Activated CD4-positive, alpha-beta memory T cell treated with anti-CD3 and anti-CD28 coated beads, Interleukin-2, amount 10 ng/mL, durations not matched to agents 7 days and 5 days (primary cell): ENCODE measurements around the gene ALPG. TPM values are rescaled to one million over a fixed set of nuclear protein-coding genes. Genes with fewer than 3 reads are reported as not detected.
"Not testable (repeated sequence)": the region's sequence is repeated elsewhere in the genome, so short reads cannot be mapped to it uniquely, and the experiment has no call there.

ENCODE experiments used
- CTCF ChIA-PET: fragments of 350-600 bp; sonication (Branson Sonifier 250); formaldehyde crosslinking; loops from one replicate; lab custom pipeline; 2021; ENCODE audit warnings: antibody characterized with exemption, inconsistent platforms; lab: Charles Lee
- POLR2A ChIA-PET: fragments of 350-600 bp; sonication (Branson Sonifier 250); formaldehyde crosslinking; loops from one replicate; lab custom pipeline; 2021; ENCODE audit warnings: antibody characterized with exemption; lab: Charles Lee
- DNase-seq: peaks from one replicate; pipeline ENCODE4 v3.0.0-alpha.2; 2020
- H3K27ac Mint-ChIP-seq: one replicate; pipeline ENCODE4 v1.8.0; 2021; ENCODE audit warnings: mild to moderate bottlenecking, mixed read lengths
- H3K27me3 Mint-ChIP-seq: one replicate; pipeline ENCODE4 v1.8.0; 2021; ENCODE audit warnings: mixed read lengths
- H3K36me3 Mint-ChIP-seq: one replicate; pipeline ENCODE4 v1.8.0; 2021; ENCODE audit warnings: low read depth, mixed read lengths
- H3K4me1 Mint-ChIP-seq: one replicate; pipeline ENCODE4 v1.8.0; 2021; ENCODE audit warnings: mixed read lengths
- H3K4me3 Mint-ChIP-seq: one replicate; pipeline ENCODE4 v1.8.0; 2021; ENCODE audit warnings: mild to moderate bottlenecking, mixed read lengths
- H3K9me3 Mint-ChIP-seq: one replicate; pipeline ENCODE4 v1.8.0; 2021; ENCODE audit warnings: mixed read lengths
- total RNA-seq, 2 experiments: library from RNA; stranded (reverse); gene quantifications; one replicate each; pipeline ENCODE4 v1.2.3, GENCODE V29; 2021

The ALPG gene
- total RNA-seq, 2 experiments from 2014 or later = not detected

DNA sequence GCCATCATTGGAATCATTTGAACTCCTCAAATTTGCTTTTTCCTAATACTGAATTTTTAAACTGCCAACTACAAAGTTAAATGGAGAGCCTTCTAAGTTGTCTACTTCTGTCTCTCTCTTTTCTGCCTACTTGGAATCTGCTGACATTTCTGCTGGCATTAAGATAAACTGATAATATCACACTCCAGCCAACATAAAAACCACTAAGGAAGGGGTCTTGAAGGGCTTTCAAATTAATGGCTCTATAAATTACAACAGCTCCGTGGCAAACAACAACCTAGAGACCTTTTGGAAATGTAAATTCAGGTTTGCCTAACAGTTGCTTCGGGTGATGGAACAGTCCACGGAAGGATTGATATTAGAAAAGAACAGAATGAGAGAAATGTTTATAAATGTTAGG lies 16.0 kb upstream of the ALPG start:
- Mint-ChIP-seq H3K27ac (no peak overlapping the region), H3K27me3 (peaks cover 47% of the 10 kb centered on the region), H3K4me1 (no peaks in the 10 kb centered on the region), H3K4me3 (no peak overlapping the region), H3K36me3 (no peaks in the 10 kb centered on the region), H3K9me3 (no peaks in the 10 kb centered on the region)
- no peak for DNase-seq
- CTCF ChIA-PET = interaction anchor here (1.4 kb wide), 1 partner anchor 489 kb away, joined by 3 read pairs; no protein-coding TSS in a partner anchor
- POLR2A ChIA-PET = no interaction called here

GRCh38 chr2:232393556-232393955 lies 13.1 kb upstream of the ALPG start:
- Mint-ChIP-seq H3K4me1 (no peaks in the 10 kb centered on the region), H3K4me3 (no peak overlapping the region), H3K27ac (no peak overlapping the region), H3K27me3 (peaks cover 39% of the 10 kb centered on the region), H3K9me3 (no peaks in the 10 kb centered on the region), H3K36me3 (no peaks in the 10 kb centered on the region)
- ChIA-PET CTCF (no interaction called here), POLR2A (no interaction called here)
- DNase-seq = no peak

DNA sequence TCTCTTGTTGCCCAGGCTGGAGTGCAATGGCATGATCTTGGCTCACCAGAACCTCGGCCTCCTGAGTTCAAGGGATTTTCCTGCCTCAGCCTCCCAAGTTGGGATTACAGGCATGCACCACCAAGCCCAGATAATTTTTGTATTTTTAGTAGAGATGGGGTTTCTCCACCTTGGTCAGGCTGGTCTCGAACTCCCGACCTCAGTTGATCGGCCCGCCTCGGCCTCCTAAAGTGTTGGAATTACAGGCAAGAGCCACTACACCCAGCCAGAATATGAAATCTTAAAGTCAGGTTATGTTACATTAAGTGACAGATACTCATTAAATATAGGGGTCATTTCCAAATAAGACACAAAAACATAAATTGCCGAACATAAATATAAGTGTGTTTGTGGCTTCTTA lies 12.2 kb upstream of the ALPG start:
- not testable (repeated sequence) for H3K27ac Mint-ChIP-seq

DNA sequence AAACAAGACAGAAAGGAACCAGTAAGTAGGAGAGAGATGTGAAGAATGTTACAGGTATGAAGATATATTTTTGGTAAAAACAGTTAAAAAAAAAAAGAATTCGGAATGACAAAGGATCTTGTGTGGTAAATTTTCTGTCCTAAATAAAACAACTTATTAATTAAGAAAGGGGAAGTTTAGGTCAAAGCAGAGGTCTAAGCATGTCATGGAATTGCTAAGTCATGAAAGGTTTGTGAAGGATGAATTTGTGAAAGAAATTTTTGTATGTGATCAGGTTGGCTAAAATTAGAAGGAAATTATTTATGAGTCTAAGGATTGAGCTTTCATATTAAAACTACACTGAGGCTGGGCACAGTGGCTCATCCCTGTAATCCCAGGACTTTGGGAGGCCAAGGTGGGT lies 11.1 kb upstream of the ALPG start:
- CTCF ChIA-PET = no interaction called here
- POLR2A ChIA-PET = no interaction called here
- Mint-ChIP-seq H3K27me3 (peaks cover 37% of the 10 kb centered on the region), H3K4me3 (no peak overlapping the region), H3K4me1 (no peaks in the 10 kb centered on the region), H3K9me3 (no peaks in the 10 kb centered on the region), H3K27ac (no peak overlapping the region), H3K36me3 (no peaks in the 10 kb centered on the region)
- DNase-seq = no peak

More for the DNA sequence above, 12.2 kb upstream of the ALPG start:
- H3K4me3 Mint-ChIP-seq, H3K36me3 Mint-ChIP-seq, CTCF ChIA-PET, H3K4me1 Mint-ChIP-seq, POLR2A ChIA-PET, DNase-seq, H3K9me3 Mint-ChIP-seq: not testable (repeated sequence)
- peaks cover 40% of the 10 kb centered on the region for H3K27me3 Mint-ChIP-seq

DNA sequence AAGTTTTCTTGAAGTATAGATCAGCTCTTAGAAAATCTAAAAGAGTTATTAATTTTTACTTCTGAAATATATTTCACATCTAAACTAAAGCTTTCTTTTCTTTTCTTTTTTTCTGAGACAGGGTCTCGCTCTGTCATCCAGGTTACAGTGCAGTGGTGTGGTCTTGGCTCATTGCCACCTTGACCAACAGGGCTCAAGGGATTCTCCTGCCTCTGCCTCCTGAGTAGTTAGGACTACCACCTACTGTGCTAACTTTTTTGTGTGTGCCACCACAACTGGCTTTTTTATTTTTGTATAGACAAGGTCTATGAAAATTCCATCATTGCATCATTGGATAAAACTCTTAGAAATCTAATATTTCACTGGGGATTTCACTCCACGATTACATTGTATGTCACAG lies 10.0 kb upstream of the ALPG start:
- Mint-ChIP-seq H3K27ac (no peak overlapping the region), H3K4me1 (no peaks in the 10 kb centered on the region), H3K36me3 (no peaks in the 10 kb centered on the region), H3K4me3 (no peak overlapping the region), H3K27me3 (peaks cover 32% of the 10 kb centered on the region), H3K9me3 (no peaks in the 10 kb centered on the region)
- ChIA-PET POLR2A (interaction anchor here (0.6 kb wide), 1 partner anchor 271 kb away, joined by 3 read pairs; no protein-coding TSS in a partner anchor), CTCF (interaction anchor here (0.6 kb wide), 1 partner anchor 739 kb away, joined by 3 read pairs; no protein-coding TSS in a partner anchor)
- no peak for DNase-seq

- ChIA-PET POLR2A (no interaction called here), CTCF (interaction anchor here (0.7 kb wide), 1 partner anchor 13 kb away, joined by 5 read pairs; no protein-coding TSS in a partner anchor)
- no peak for DNase-seq
- H3K27me3 Mint-ChIP-seq = peaks cover 33% of the 10 kb centered on the region
- no peak overlapping the region for H3K27ac Mint-ChIP-seq
- no peaks in the 10 kb centered on the region for H3K36me3 Mint-ChIP-seq
- H3K4me1 Mint-ChIP-seq = no peaks in the 10 kb centered on the region
- H3K4me3 Mint-ChIP-seq = no peak overlapping the region
- no peaks in the 10 kb centered on the region for H3K9me3 Mint-ChIP-seq
Measured at GRCh38 chr2:232398293-232399034, 8.2 kb upstream of the ALPG start.

GRCh38 chr2:232400256-232401015 lies 6.2 kb upstream of the ALPG start:
- no peaks in the 10 kb centered on the region for H3K4me1 Mint-ChIP-seq
- POLR2A ChIA-PET = no interaction called here

DNA sequence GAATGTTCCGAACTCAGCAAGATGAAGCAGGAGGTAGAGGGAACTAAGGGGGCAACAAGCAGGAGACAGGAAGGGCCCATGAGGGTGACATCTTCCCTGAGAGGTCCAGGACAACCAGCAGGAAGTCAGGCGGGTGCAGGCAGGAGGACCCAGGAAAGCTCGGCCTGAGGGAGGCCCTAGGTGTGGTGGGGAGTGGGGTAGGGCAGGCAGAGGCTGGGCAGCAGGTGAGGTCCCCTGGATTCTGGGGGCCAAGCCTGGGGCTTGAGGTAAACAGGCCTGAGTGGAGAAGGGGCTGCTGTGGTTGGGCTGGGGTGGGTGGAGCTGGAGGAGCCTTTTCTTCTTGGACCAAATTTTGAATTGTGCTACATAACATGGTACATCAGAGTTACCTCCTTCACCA lies 4.1 kb upstream of the ALPG start:
- ChIA-PET POLR2A (no interaction called here), CTCF (interaction anchor here (0.7 kb wide), 1 partner anchor 256 kb away, joined by 3 read pairs; no protein-coding TSS in a partner anchor)
- H3K27me3 Mint-ChIP-seq = peaks cover 25% of the 10 kb centered on the region
- DNase-seq = no peak
- no peaks in the 10 kb centered on the region for H3K4me1 Mint-ChIP-seq
- H3K4me3 Mint-ChIP-seq = no peak overlapping the region
- H3K36me3 Mint-ChIP-seq = no peaks in the 10 kb centered on the region
- H3K27ac Mint-ChIP-seq = no peak overlapping the region
- no peaks in the 10 kb centered on the region for H3K9me3 Mint-ChIP-seq

More at GRCh38 chr2:232400256-232401015, 6.2 kb upstream of the ALPG start:
- Mint-ChIP-seq H3K9me3 (no peaks in the 10 kb centered on the region), H3K27ac (no peak overlapping the region), H3K27me3 (peaks cover 30% of the 10 kb centered on the region), H3K4me3 (no peak overlapping the region), H3K36me3 (no peaks in the 10 kb centered on the region)
- DNase-seq = no peak
- CTCF ChIA-PET = no interaction called here

DNA sequence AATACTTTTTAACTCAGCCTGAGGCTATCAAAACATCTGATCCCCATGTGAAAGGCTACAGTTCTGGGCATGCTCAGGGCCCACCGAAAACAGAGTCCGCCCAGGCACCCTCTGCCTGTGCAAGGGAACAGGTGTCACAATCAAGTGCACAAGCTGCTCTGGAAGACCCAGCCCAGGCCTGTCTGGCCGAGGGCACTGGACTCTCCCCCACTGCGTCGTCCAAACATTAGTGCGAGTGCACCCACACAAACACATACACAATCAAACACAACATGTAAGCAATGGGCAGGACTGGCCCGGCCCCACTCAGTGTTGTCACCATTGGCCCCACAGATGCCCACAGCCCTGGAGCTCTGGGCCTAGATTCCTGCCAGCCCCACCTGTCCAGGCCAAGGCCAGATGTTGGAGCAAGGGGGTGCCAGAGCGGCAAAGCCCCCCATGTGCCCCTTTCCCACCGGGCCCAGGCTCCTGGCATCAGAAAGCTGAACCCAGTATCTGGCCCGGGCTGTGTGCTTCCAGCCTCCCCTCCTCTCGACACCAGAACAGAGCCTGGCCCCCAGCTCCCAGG lies 617 bp upstream of the ALPG start:
- CTCF ChIA-PET = no interaction called here
- POLR2A ChIA-PET = no interaction called here
- H3K4me3 Mint-ChIP-seq = no peak overlapping the region

DNA sequence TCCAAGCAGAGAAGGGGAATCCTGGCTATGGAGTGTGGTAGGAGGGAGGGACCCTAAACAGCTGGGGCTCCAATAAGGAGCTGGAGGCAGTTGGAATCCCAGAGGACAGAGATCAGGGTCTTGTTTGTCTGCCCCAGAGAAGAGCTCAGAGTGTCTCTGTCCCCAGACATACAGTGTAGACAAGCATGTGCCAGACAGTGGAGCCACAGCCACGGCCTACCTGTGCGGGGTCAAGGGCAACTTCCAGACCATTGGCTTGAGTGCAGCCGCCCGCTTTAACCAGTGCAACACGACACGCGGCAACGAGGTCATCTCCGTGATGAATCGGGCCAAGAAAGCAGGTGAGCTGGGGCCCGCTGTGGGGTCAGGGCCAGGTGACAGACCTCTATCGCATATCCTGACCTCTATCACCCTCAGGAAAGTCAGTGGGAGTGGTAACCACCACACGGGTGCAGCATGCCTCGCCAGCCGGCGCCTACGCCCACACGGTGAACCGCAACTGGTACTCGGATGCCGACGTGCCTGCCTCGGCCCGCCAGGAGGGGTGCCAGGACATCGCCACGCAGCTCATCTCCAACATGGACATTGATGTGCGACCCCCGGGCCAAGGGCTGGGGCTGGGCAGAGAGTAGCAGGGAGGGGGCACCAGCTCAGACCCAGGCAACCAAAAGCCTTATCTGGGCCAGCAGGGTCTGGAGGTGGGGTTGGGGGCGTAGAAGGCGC lies 945 bp downstream of the ALPG start:
- H3K9me3 Mint-ChIP-seq, H3K4me3 Mint-ChIP-seq, CTCF ChIA-PET, DNase-seq, POLR2A ChIA-PET, H3K27ac Mint-ChIP-seq, H3K4me1 Mint-ChIP-seq, H3K36me3 Mint-ChIP-seq: not testable (repeated sequence)
- H3K27me3 Mint-ChIP-seq = peaks cover 21% of the 10 kb centered on the region

More for the DNA sequence above, 617 bp upstream of the ALPG start:
- H3K9me3 Mint-ChIP-seq = no peaks in the 10 kb centered on the region
- H3K4me1 Mint-ChIP-seq = no peaks in the 10 kb centered on the region
- H3K27ac Mint-ChIP-seq = no peak overlapping the region
- DNase-seq = no peak
- H3K36me3 Mint-ChIP-seq = no peaks in the 10 kb centered on the region
- peaks cover 14% of the 10 kb centered on the region for H3K27me3 Mint-ChIP-seq

DNA sequence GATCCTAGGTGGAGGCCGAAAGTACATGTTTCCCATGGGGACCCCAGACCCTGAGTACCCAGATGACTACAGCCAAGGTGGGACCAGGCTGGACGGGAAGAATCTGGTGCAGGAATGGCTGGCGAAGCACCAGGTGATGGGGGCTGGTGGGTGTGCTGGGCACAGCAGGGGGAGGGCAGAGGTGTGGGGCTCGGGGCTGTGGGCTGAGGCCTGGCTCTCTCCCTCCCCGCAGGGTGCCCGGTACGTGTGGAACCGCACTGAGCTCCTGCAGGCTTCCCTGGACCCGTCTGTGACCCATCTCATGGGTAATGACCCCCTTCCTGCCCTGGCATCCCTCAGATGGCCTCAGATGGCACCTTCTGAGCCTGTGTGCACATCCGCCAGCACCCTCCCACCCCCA lies 1.6 kb downstream of the ALPG start:
- DNase-seq, H3K9me3 Mint-ChIP-seq, H3K4me1 Mint-ChIP-seq, H3K4me3 Mint-ChIP-seq, CTCF ChIA-PET, POLR2A ChIA-PET, H3K36me3 Mint-ChIP-seq, H3K27ac Mint-ChIP-seq: not testable (repeated sequence)
- peaks cover 25% of the 10 kb centered on the region for H3K27me3 Mint-ChIP-seq

DNA sequence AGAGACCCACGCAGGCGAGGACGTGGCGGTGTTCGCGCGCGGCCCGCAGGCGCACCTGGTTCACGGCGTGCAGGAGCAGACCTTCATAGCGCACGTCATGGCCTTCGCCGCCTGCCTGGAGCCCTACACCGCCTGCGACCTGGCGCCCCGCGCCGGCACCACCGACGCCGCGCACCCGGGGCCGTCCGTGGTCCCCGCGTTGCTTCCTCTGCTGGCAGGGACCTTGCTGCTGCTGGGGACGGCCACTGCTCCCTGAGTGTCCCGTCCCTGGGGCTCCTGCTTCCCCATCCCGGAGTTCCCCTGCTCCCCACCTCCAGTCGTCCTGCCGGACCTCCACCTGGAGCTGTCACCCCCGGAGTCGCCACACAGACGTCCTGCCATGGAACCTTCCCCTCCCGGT lies 3.0 kb downstream of the ALPG start:
- H3K36me3 Mint-ChIP-seq, CTCF ChIA-PET, H3K27ac Mint-ChIP-seq, H3K4me3 Mint-ChIP-seq, POLR2A ChIA-PET, DNase-seq, H3K9me3 Mint-ChIP-seq, H3K4me1 Mint-ChIP-seq: not testable (repeated sequence)
- peaks cover 33% of the 10 kb centered on the region for H3K27me3 Mint-ChIP-seq
